HG03558 (cell line): ENCODE measurements around the gene TIPARP.

Experiments used
- ATAC-seq: cut with Tn5 transposase; IDR thresholded peaks from one replicate; pipeline ENCODE4 v1.9.1; 2021; ENCODE audit warnings: moderate number of reproducible peaks; ENCODE audit not compliant: unreplicated experiment; ENCODE audit errors: extremely low read depth

The TIPARP gene

GRCh38 chr3:156674046-156674910 lies at the start of gene TIPARP:
TSS of gene TIPARP (plus strand) at chr3:156674590. CDS start at chr3:156677698, 3,108 bp downstream.
- peak; percentile 86 for ATAC-seq

- no peak for ATAC-seq
Measured at GRCh38 chr3:156626104-156626503, 48.3 kb upstream of the TIPARP start.

- ATAC-seq = no peak
Measured at GRCh38 chr3:156627946-156628569, 46.3 kb upstream of the TIPARP start.

GRCh38 chr3:156628836-156629618 lies 45.4 kb upstream of the TIPARP start:
- no peak for ATAC-seq

GRCh38 chr3:156630081-156630772 lies 44.2 kb upstream of the TIPARP start:
- ATAC-seq = no peak

GRCh38 chr3:156630773-156631093 lies 43.7 kb upstream of the TIPARP start:
- ATAC-seq = no peak

- no peak for ATAC-seq
Measured at GRCh38 chr3:156631323-156631722, 43.1 kb upstream of the TIPARP start.

- ATAC-seq = no peak
Measured at GRCh38 chr3:156632601-156633000, 41.8 kb upstream of the TIPARP start.

GRCh38 chr3:156633335-156633734 lies 41.1 kb upstream of the TIPARP start:
- ATAC-seq = no peak

- no peak for ATAC-seq
Measured at GRCh38 chr3:156635034-156635433, 39.4 kb upstream of the TIPARP start.

- no peak for ATAC-seq
Measured at GRCh38 chr3:156635973-156636372, 38.4 kb upstream of the TIPARP start.

- no peak for ATAC-seq
Measured at GRCh38 chr3:156637480-156638022, 36.8 kb upstream of the TIPARP start.

GRCh38 chr3:156638271-156638670 lies 36.1 kb upstream of the TIPARP start:
- ATAC-seq = no peak

- ATAC-seq = no peak
Measured at GRCh38 chr3:156639414-156640023, 34.9 kb upstream of the TIPARP start.

- ATAC-seq = no peak
Measured at GRCh38 chr3:156641618-156641975, 32.8 kb upstream of the TIPARP start.

GRCh38 chr3:156642750-156643728 lies 31.4 kb upstream of the TIPARP start:
- ATAC-seq = no peak

- peak; percentile 82 for ATAC-seq
Measured at GRCh38 chr3:156643729-156644389, 30.5 kb upstream of the TIPARP start.

GRCh38 chr3:156644958-156645357 lies 29.4 kb upstream of the TIPARP start:
- no peak for ATAC-seq
